ENCODE measurements around the gene STARD3NL.
A peak's percentile ranks its signal among the peaks of the same experiment; 100 is the strongest.

STARD3NL gene

DNA sequence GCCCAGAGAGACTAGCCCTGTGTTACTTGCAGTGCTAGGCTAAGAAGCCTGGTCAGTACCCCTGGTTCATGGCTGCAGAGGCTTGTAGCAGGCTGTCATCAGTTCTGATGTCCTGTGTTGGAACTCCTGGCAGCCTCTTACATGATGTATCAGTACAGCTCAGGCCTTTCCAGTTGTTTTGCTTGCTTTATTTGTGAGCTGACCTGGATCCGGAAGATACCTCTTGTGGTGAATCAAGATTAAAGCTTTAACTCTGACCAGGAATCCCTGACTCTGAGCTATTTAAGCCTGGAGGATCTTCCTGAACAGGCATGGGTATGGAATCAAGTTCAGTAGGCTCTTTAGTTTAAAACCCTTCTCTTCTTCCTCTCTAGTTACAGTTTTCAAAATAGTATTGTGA is 4.4 kb downstream of the STARD3NL start:
- ChIA-PET POLR2A (no interaction called here), CTCF (interaction anchor here (0.6 to 3.8 kb wide), 6 partner anchors 33 to 655 kb away, joined by 3 to 23 read pairs (median 4); no protein-coding TSS in a partner anchor)
- H3K4me3 ChIP-seq (ENCODE audit: low read depth, low read length): no peak overlapping the region
- TF ChIP-seq TCF7L2 (IDR thresholded peaks at IDR 0.05; ENCODE audit: borderline replicate concordance, low read depth, low read length): no peak
- no peak for TF ChIP-seq ZNF398 (tag by site-specific recombination; IDR thresholded peaks at IDR 0.05)
- no peak for TF ChIP-seq ZNF239 (tag by site-specific recombination; IDR thresholded peaks at IDR 0.05)
- H3K9me3 ChIP-seq (ENCODE audit: control insufficient read depth, insufficient read depth, low read depth, low read length): no peaks in the 10 kb centered on the region
- H3K27ac ChIP-seq (ENCODE audit: extremely low read depth, low read depth, low read length): no peak overlapping the region
- H3K36me3 ChIP-seq (ENCODE audit: control insufficient read depth in 2 of 2, insufficient read depth in 1 of 2, low read length in 2 of 2): peaks cover 0 to 7% of the 10 kb centered on the region in 2 experiments; a peak in 1 of 3 replicates
- H3K4me1 ChIP-seq (ENCODE audit: control insufficient read depth, insufficient read depth, low read length): peaks cover 10% of the 10 kb centered on the region; the same call in 1 of the 2 replicates

DNA sequence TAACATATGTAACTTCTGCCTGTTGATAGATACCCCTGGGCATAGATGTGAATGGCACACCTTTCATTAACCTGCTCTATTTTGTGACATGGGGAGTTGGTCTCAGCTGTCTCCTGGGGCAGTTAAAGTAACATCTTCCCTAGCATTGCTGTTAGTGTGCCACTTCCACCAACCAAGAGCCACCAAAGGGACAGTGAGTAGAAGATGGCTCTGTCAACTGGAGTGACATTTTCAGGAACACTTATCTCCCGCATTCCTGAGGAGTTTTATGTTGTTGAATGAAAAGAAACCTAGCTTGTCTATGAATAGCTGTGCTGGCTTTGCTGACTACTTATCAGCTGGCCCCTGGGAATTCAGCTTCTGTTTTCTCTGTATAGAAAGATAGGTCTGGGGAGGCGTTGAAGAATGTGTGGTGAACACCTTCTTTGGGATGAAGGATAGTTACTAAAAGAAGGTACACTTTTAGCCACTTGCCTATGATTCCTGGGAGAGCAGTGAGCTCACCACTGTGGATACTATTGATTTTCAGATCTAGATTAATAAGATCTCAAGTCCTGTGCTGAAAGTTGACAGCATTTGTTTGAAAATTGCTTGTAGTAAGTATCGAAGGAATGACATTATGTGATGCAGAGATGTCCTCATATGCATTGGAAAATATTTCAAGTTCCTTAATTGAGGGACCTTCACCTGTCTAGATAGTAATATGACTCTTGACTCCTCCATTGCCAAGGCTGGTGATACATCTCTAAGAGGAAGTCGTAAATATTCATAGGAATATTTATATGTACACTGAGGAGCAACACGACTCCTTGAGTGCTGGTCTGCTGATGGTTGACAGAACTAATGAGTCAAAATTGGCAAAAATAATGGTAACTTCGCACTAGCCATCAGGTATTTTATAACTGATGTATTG is 7.6 kb downstream of the STARD3NL start:
- Histone ChIP-seq H3K9me3 (ENCODE audit: control insufficient read depth, insufficient read depth, low read depth, low read length) (no peaks in the 10 kb centered on the region), H3K27ac (ENCODE audit: extremely low read depth, low read depth, low read length) (no peak overlapping the region), H3K36me3 (ENCODE audit: control insufficient read depth in 2 of 2, insufficient read depth in 1 of 2, low read length in 2 of 2) (peaks cover 0 to 7% of the 10 kb centered on the region in 2 experiments; a peak in 1 of 3 replicates), H3K4me1 (ENCODE audit: control insufficient read depth, insufficient read depth, low read length) (peaks cover 12% of the 10 kb centered on the region; the same call in 1 of the 2 replicates), H3K4me3 (ENCODE audit: low read depth, low read length) (no peak overlapping the region)
- ChIA-PET POLR2A (no interaction called here), CTCF (interaction anchor here (0.6 to 2.0 kb wide), 3 partner anchors 30 to 747 kb away, joined by 3 to 4 read pairs (median 3); no protein-coding TSS in a partner anchor)
- TF ChIP-seq PRDM2 (tag by site-specific recombination; IDR thresholded peaks at IDR 0.05; ENCODE audit: borderline replicate concordance): no peak
- TF ChIP-seq ZNF549 (tag by site-specific recombination; IDR thresholded peaks at IDR 0.05): no peak
- TF ChIP-seq REPIN1 (tag by site-specific recombination; IDR thresholded peaks at IDR 0.05; ENCODE audit: low read depth): no peak

GRCh38 chr7:38186593-38187314 is 8.7 kb downstream of the STARD3NL start:
- CTCF ChIA-PET: interaction anchor here (0.7 to 2.0 kb wide), 4 partner anchors 29 to 286 kb away, joined by 3 to 4 read pairs (median 4); no protein-coding TSS in a partner anchor
- POLR2A ChIA-PET: interaction anchor here (2.1 kb wide), 1 partner anchor 9 kb away, joined by 15 read pairs; the partner anchor contains the start of gene STARD3NL
- Histone ChIP-seq H3K36me3 (ENCODE audit: control insufficient read depth in 2 of 2, insufficient read depth in 1 of 2, low read length in 2 of 2) (peaks cover 0 to 7% of the 10 kb centered on the region in 2 experiments; a peak in 1 of 3 replicates), H3K4me3 (ENCODE audit: low read depth, low read length) (no peak overlapping the region), H3K4me1 (ENCODE audit: control insufficient read depth, insufficient read depth, low read length) (peaks cover 12% of the 10 kb centered on the region; the same call in 1 of the 2 replicates), H3K9me3 (ENCODE audit: control insufficient read depth, insufficient read depth, low read depth, low read length) (no peaks in the 10 kb centered on the region), H3K27ac (ENCODE audit: extremely low read depth, low read depth, low read length) (no peak overlapping the region)
- TF ChIP-seq, protein P1, sequence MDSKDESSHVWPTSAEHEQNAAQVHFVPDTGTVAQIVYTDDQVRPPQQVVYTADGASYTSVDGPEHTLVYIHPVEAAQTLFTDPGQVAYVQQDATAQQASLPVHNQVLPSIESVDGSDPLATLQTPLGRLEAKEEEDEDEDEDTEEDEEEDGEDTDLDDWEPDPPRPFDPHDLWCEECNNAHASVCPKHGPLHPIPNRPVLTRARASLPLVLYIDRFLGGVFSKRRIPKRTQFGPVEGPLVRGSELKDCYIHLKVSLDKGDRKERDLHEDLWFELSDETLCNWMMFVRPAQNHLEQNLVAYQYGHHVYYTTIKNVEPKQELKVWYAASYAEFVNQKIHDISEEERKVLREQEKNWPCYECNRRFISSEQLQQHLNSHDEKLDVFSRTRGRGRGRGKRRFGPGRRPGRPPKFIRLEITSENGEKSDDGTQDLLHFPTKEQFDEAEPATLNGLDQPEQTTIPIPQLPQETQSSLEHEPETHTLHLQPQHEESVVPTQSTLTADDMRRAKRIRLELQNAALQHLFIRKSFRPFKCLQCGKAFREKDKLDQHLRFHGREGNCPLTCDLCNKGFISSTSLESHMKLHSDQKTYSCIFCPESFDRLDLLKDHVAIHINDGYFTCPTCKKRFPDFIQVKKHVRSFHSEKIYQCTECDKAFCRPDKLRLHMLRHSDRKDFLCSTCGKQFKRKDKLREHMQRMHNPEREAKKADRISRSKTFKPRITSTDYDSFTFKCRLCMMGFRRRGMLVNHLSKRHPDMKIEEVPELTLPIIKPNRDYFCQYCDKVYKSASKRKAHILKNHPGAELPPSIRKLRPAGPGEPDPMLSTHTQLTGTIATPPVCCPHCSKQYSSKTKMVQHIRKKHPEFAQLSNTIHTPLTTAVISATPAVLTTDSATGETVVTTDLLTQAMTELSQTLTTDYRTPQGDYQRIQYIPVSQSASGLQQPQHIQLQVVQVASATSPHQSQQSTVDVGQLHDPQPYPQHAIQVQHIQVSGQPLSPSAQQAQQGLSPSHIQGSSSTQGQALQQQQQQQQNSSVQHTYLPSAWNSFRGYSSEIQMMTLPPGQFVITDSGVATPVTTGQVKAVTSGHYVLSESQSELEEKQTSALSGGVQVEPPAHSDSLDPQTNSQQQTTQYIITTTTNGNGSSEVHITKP (tag by site-specific recombination; IDR thresholded peaks at IDR 0.05): peak; percentile 95
- no peak for TF ChIP-seq ZBTB7A (tag by site-specific recombination; IDR thresholded peaks at IDR 0.05; ENCODE audit: low read depth)

Data from HEK293 (cell line).